ENCODE data around the gene SCGN. TPM values are rescaled to one million over a fixed set of nuclear protein-coding genes. Genes with fewer than 3 reads are reported as not detected.

Gene SCGN
- total RNA-seq, 1 experiment from 2014 or later = not detected

DNA sequence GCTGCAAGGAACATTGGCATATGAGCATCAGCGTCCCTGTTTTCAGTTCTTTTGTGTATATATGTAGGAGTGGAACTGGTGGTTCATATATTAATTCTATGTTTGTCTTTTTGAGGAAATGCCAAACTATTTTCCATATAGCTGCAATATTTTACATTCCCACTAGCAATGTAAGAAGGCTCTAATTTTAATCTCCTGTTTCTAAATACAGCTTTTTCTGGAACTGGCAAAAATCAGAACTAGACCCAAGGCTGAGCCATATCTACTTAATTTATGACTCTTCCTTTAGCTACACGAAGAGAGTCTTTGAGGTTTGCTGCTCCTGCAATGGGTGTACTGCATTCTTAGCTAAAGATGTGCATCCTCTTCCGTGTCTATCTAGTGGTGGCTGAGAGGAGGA lies 52.0 kb downstream of the SCGN start:
- no peaks in the 10 kb centered on the region for H3K9me2 ChIP-seq (replicated peaks; ENCODE audit: insufficient read depth, low read length)
- H3K36me3 ChIP-seq (ENCODE audit: insufficient read depth, low read length) = no peaks in the 10 kb centered on the region
- no peaks in the 10 kb centered on the region for H3K9me3 ChIP-seq (ENCODE audit: low read length)
- H4K20me1 ChIP-seq (ENCODE audit: insufficient read depth, low read depth, low read length) = no peaks in the 10 kb centered on the region
- H3K27me3 ChIP-seq (ENCODE audit: low read length) = no peaks in the 10 kb centered on the region
- H3K4me3 ChIP-seq (ENCODE audit: low read length) = no peak overlapping the region
- no peak overlapping the region for H2AFZ ChIP-seq (ENCODE audit: low read length)
- H3K79me2 ChIP-seq (ENCODE audit: low read length) = no peaks in the 10 kb centered on the region
- no peak for DNase-seq
- no peak overlapping the region for H3K9ac ChIP-seq (ENCODE audit: low read length)
- H3K4me2 ChIP-seq (ENCODE audit: low read depth, low read length, poor library complexity, severe bottlenecking) = no peak overlapping the region
- no peak overlapping the region for H3K27ac ChIP-seq (ENCODE audit: low read length)
- H3K4me1 ChIP-seq (ENCODE audit: low read length) = no peaks in the 10 kb centered on the region

DNA sequence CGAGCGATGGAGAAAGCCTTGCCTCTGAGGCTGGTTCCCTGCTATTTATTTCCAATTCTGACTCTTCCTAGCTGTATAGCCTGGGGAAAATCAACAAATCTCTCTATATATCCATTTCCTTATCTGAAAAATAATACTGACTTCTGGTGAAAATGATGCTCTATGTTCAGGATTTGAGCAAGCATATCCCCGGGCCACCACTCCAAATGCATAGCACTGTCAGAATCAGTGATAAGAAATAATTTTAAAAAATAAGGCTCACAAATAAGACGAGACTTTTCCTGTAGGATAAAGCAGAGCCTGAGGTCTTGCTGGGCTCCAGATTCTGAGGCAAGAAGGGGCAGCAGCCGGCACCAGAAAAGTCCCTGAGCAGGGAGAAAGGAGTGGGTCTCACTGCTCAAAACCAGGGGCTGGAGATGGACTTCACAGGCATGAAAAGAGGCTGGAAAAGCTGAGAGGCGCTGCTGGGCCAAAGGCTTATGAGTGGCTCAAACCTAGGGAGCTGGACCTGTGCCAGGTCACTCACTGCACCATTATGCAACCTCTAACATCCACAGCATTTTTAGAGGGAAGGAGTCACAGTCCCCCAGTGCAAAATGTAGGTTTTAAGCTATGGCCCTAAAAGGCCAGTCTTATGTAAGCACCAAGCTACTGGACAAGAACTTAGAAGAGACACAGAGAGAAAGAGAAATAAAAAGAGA lies 54.4 kb downstream of the SCGN start:
- Histone ChIP-seq H3K9ac (ENCODE audit: low read length) (no peak overlapping the region), H3K27ac (ENCODE audit: low read length) (no peak overlapping the region), H3K4me3 (ENCODE audit: low read length) (no peak overlapping the region), H3K27me3 (ENCODE audit: low read length) (no peaks in the 10 kb centered on the region), H2AFZ (ENCODE audit: low read length) (no peak overlapping the region), H3K9me3 (ENCODE audit: low read length) (no peaks in the 10 kb centered on the region), H3K9me2 (replicated peaks; ENCODE audit: insufficient read depth, low read length) (no peaks in the 10 kb centered on the region), H4K20me1 (ENCODE audit: insufficient read depth, low read depth, low read length) (no peaks in the 10 kb centered on the region), H3K79me2 (ENCODE audit: low read length) (no peaks in the 10 kb centered on the region), H3K36me3 (ENCODE audit: insufficient read depth, low read length) (no peaks in the 10 kb centered on the region), H3K4me1 (ENCODE audit: low read length) (no peaks in the 10 kb centered on the region), H3K4me2 (ENCODE audit: low read depth, low read length, poor library complexity, severe bottlenecking) (no peak overlapping the region)
- no peak for DNase-seq

DNA sequence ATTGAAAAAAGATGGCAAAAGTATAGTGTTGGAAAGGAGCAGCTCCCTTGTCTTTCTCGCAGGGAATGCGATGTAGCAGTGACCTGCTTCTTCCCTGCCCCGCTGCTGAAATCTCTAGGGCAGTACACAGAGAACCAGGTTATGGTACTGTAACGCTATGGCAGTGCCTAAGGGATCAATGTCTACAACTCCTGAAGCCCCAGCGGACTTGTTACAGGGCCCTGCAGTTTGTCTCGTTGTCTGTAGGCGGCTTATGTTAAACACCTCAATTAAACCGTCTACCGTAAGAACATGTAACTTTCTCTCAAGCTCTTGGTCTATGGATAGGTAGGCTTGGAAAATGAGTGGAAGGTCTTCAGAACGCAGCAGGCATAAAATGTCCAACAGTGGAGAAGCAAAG lies 57.7 kb downstream of the SCGN start:
- Histone ChIP-seq H3K4me3 (ENCODE audit: low read length) (no peak overlapping the region), H3K36me3 (ENCODE audit: insufficient read depth, low read length) (no peaks in the 10 kb centered on the region), H3K9me3 (ENCODE audit: low read length) (no peaks in the 10 kb centered on the region), H3K4me1 (ENCODE audit: low read length) (no peaks in the 10 kb centered on the region), H3K4me2 (ENCODE audit: low read depth, low read length, poor library complexity, severe bottlenecking) (no peak overlapping the region), H3K27me3 (ENCODE audit: low read length) (no peaks in the 10 kb centered on the region), H2AFZ (ENCODE audit: low read length) (no peak overlapping the region), H3K9ac (ENCODE audit: low read length) (no peak overlapping the region), H3K79me2 (ENCODE audit: low read length) (no peaks in the 10 kb centered on the region), H3K27ac (ENCODE audit: low read length) (no peak overlapping the region), H4K20me1 (ENCODE audit: insufficient read depth, low read depth, low read length) (no peaks in the 10 kb centered on the region), H3K9me2 (replicated peaks; ENCODE audit: insufficient read depth, low read length) (no peaks in the 10 kb centered on the region)
- DNase-seq = no peak

DNA sequence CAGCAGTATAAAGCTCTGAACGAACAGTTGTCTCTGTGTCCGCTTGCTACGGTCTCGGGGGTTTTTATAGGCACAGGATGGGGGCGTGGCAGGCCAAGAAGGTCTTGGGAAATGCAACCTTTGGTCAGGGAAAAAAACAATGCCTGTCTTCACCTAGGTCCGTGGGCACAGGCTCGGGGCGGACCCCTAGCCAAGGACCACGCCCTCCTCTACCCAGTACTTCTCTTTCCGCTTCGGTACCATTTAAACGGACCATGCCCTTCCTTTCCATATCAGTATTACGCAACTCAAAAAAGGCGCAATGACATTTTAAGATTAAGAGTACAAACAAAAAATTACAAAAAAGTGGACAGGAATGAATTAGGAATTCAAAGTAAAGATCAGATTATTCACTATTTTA lies 58.3 kb downstream of the SCGN start:
- Histone ChIP-seq H3K9ac (ENCODE audit: low read length) (no peak overlapping the region), H3K4me1 (ENCODE audit: low read length) (no peaks in the 10 kb centered on the region)

DNA sequence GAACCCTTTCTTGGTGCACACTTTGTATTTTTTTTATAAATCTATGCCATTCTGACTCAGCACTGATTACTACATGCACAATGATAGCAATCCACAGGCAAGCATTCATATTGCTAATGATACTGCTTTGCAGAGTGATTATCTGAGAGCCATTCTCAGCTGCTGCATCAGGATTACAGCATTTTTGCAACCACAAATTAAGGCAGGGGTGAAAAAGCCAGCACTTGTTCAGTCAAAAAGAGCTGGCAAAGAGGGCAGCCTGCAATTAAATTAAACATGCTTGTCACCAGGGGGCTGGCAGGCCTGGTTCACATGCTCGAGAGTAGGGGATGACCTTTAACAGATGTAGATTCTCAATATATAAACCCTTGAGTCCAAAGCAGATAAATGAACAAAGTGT lies 61.8 kb downstream of the SCGN start:
- H3K36me3 ChIP-seq (ENCODE audit: insufficient read depth, low read length) = no peaks in the 10 kb centered on the region
- no peak for DNase-seq

More for the DNA sequence above, 58.3 kb downstream of the SCGN start:
- no peak overlapping the region for H3K4me3 ChIP-seq (ENCODE audit: low read length)
- no peaks in the 10 kb centered on the region for H3K9me2 ChIP-seq (replicated peaks; ENCODE audit: insufficient read depth, low read length)
- no peak overlapping the region for H2AFZ ChIP-seq (ENCODE audit: low read length)
- DNase-seq = no peak
- H3K79me2 ChIP-seq (ENCODE audit: low read length) = no peaks in the 10 kb centered on the region
- no peak overlapping the region for H3K4me2 ChIP-seq (ENCODE audit: low read depth, low read length, poor library complexity, severe bottlenecking)
- no peaks in the 10 kb centered on the region for H3K9me3 ChIP-seq (ENCODE audit: low read length)
- no peaks in the 10 kb centered on the region for H3K27me3 ChIP-seq (ENCODE audit: low read length)
- no peak overlapping the region for H3K27ac ChIP-seq (ENCODE audit: low read length)
- H3K36me3 ChIP-seq (ENCODE audit: insufficient read depth, low read length) = no peaks in the 10 kb centered on the region
- H4K20me1 ChIP-seq (ENCODE audit: insufficient read depth, low read depth, low read length) = no peaks in the 10 kb centered on the region

DNA sequence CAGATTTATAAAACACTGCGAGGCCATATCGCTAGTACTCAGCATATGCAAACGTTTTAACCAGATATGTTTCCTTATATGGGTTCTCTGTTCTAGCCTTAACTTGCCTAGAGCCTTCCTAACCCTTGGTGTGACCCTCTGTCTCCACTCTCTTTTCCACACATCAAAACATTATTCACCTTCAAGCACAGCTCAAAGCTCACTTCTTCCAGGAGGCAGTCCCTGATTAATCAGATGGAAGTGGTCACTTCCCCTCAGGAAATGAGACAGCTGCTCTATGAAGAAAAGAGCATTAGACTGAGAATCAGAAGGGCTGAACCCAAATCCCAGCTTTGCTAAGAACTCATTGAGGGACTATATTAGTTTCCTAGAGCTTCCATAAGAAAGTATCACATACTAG lies 62.8 kb downstream of the SCGN start:
- Histone ChIP-seq H3K27ac (ENCODE audit: low read length) (no peak overlapping the region), H3K79me2 (ENCODE audit: low read length) (no peaks in the 10 kb centered on the region), H3K27me3 (ENCODE audit: low read length) (no peaks in the 10 kb centered on the region), H3K9me3 (ENCODE audit: low read length) (no peaks in the 10 kb centered on the region), H3K36me3 (ENCODE audit: insufficient read depth, low read length) (no peaks in the 10 kb centered on the region), H3K4me1 (ENCODE audit: low read length) (no peaks in the 10 kb centered on the region), H3K9ac (ENCODE audit: low read length) (no peak overlapping the region), H3K9me2 (replicated peaks; ENCODE audit: insufficient read depth, low read length) (no peaks in the 10 kb centered on the region), H4K20me1 (ENCODE audit: insufficient read depth, low read depth, low read length) (no peaks in the 10 kb centered on the region), H3K4me2 (ENCODE audit: low read depth, low read length, poor library complexity, severe bottlenecking) (no peak overlapping the region), H2AFZ (ENCODE audit: low read length) (no peak overlapping the region), H3K4me3 (ENCODE audit: low read length) (no peak overlapping the region)
- DNase-seq = no peak

More for the DNA sequence above, 61.8 kb downstream of the SCGN start:
- H3K27ac ChIP-seq (ENCODE audit: low read length) = no peak overlapping the region
- H3K4me1 ChIP-seq (ENCODE audit: low read length) = no peaks in the 10 kb centered on the region
- H3K4me2 ChIP-seq (ENCODE audit: low read depth, low read length, poor library complexity, severe bottlenecking) = no peak overlapping the region
- H2AFZ ChIP-seq (ENCODE audit: low read length) = no peak overlapping the region
- no peak overlapping the region for H3K4me3 ChIP-seq (ENCODE audit: low read length)
- H3K9ac ChIP-seq (ENCODE audit: low read length) = no peak overlapping the region
- no peaks in the 10 kb centered on the region for H3K27me3 ChIP-seq (ENCODE audit: low read length)
- H3K9me2 ChIP-seq (replicated peaks; ENCODE audit: insufficient read depth, low read length) = no peaks in the 10 kb centered on the region
- H3K79me2 ChIP-seq (ENCODE audit: low read length) = no peaks in the 10 kb centered on the region
- H4K20me1 ChIP-seq (ENCODE audit: insufficient read depth, low read depth, low read length) = no peaks in the 10 kb centered on the region
- no peaks in the 10 kb centered on the region for H3K9me3 ChIP-seq (ENCODE audit: low read length)

DNA sequence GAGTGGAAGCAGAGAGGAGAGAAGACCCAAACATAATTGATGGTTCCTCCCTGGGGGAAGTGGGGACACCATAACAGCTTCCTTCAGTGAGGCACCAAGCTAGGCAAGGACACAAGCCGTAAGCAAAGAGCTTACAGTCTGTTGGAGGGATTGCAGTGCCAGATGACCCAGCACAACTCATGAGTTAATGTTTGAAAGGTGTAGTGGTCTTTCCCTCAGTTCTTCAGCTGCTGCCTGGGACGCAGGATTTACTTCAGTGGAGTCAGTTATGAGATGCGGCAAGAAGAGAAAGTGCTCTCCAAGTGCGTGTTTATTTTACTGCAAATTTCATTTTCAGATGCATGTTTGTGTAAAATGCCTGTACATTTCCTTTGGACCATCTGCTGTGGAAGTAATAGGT lies 63.8 kb downstream of the SCGN start:
- no peak overlapping the region for H2AFZ ChIP-seq (ENCODE audit: low read length)
- H3K27me3 ChIP-seq (ENCODE audit: low read length) = no peaks in the 10 kb centered on the region
- no peaks in the 10 kb centered on the region for H4K20me1 ChIP-seq (ENCODE audit: insufficient read depth, low read depth, low read length)
- no peaks in the 10 kb centered on the region for H3K79me2 ChIP-seq (ENCODE audit: low read length)
- no peak overlapping the region for H3K27ac ChIP-seq (ENCODE audit: low read length)
- H3K4me3 ChIP-seq (ENCODE audit: low read length) = no peak overlapping the region
- no peak overlapping the region for H3K9ac ChIP-seq (ENCODE audit: low read length)
- DNase-seq = no peak
- no peaks in the 10 kb centered on the region for H3K9me2 ChIP-seq (replicated peaks; ENCODE audit: insufficient read depth, low read length)
- H3K4me2 ChIP-seq (ENCODE audit: low read depth, low read length, poor library complexity, severe bottlenecking) = no peak overlapping the region
- no peaks in the 10 kb centered on the region for H3K36me3 ChIP-seq (ENCODE audit: insufficient read depth, low read length)
- H3K9me3 ChIP-seq (ENCODE audit: low read length) = no peaks in the 10 kb centered on the region
- no peaks in the 10 kb centered on the region for H3K4me1 ChIP-seq (ENCODE audit: low read length)

DNA sequence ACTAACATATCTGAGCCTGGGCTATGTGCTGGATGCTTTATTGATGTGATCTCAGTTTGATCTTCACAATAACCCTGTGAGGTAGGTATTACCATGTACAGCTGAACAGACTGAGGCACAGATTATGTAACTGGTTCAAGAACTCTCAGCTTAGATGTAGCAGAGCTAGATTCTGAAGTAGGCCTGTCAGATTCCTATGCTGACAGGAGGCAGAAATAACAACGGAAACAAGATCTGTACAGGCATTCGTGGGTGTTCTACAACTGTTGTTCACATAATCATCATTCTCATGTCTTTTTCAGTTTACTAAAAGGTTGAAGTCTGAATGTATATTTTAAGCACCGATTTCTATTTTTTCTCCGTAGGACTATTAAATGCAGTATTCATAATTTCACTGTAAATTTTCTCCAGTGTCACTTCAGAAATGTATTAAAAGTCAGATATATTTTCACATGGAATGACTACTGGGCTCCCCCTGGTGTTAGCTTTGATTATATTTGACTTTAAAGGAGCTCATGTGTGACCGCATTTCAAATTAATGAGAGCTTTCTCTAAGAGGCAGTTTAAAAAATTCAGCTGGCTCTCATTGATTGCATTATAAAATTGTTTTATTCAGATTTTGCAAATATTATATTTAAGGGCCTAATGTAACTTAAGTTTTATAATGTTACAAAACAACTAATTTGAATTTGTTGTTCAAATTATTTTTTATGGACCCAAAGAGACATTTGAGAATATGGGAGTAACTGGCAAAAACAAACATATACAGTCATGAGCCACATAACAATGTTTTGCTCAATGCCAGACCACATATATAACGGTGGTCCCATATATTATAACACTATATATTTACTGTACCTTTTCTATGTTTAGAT lies 66.1 kb downstream of the SCGN start:
- Histone ChIP-seq H3K4me1 (ENCODE audit: low read length) (no peaks in the 10 kb centered on the region), H3K4me3 (ENCODE audit: low read length) (no peak overlapping the region), H3K27ac (ENCODE audit: low read length) (no peak overlapping the region), H3K9ac (ENCODE audit: low read length) (no peak overlapping the region), H3K4me2 (ENCODE audit: low read depth, low read length, poor library complexity, severe bottlenecking) (no peak overlapping the region), H3K79me2 (ENCODE audit: low read length) (no peaks in the 10 kb centered on the region), H3K9me2 (replicated peaks; ENCODE audit: insufficient read depth, low read length) (no peaks in the 10 kb centered on the region), H2AFZ (ENCODE audit: low read length) (no peak overlapping the region), H3K36me3 (ENCODE audit: insufficient read depth, low read length) (no peaks in the 10 kb centered on the region), H3K27me3 (ENCODE audit: low read length) (no peaks in the 10 kb centered on the region), H4K20me1 (ENCODE audit: insufficient read depth, low read depth, low read length) (no peaks in the 10 kb centered on the region), H3K9me3 (ENCODE audit: low read length) (no peaks in the 10 kb centered on the region)
- peak; percentile 74 for DNase-seq

All from Karpas-422 (cell line).